IMR-90 (cell line): ENCODE results near the gene HCN2.

Source experiments
- BHLHE40 ChIP-seq: fragments of 150-350 bp; IDR thresholded peaks from 2 replicates; pipeline ENCODE4 v1.6.1; 2016; ENCODE audit warnings: mild to moderate bottlenecking, low read depth, low read length
- CEBPB ChIP-seq: IDR thresholded peaks from 2 replicates; pipeline ENCODE4 v1.6.1; 2012; ENCODE audit warnings: low read depth, low read length, improper control_type of control experiment
- CHD1 ChIP-seq: IDR thresholded peaks from 2 replicates; pipeline ENCODE4 v1.6.1; 2012; ENCODE audit warnings: low read depth, low read length, improper control_type of control experiment
- MAZ ChIP-seq: IDR thresholded peaks from 2 replicates; pipeline ENCODE4 v1.6.1; 2012; ENCODE audit warnings: low read depth, mild to moderate bottlenecking, low read length, improper control_type of control experiment, moderate library complexity, borderline replicate concordance
- MXI1 ChIP-seq: IDR thresholded peaks from 2 replicates; pipeline ENCODE4 v1.6.1; 2012; ENCODE audit warnings: low read depth, mild to moderate bottlenecking, low read length, moderate library complexity, borderline replicate concordance
- POLR2A ChIP-seq: IDR thresholded peaks from 2 replicates; pipeline ENCODE4 v1.6.1; 2012; ENCODE audit warnings: mild to moderate bottlenecking, low read depth, low read length
- RAD21 ChIP-seq: IDR thresholded peaks from 2 replicates; pipeline ENCODE4 v1.6.1; 2012; ENCODE audit warnings: low read length, improper control_type of control experiment
- RCOR1 ChIP-seq: IDR thresholded peaks from 2 replicates; pipeline ENCODE4 v1.6.1; 2012; ENCODE audit warnings: mild to moderate bottlenecking, low read length, improper control_type of control experiment; ENCODE audit not compliant: insufficient replicate concordance
- RFX5 ChIP-seq: IDR thresholded peaks from 2 replicates; pipeline ENCODE4 v1.8.0; 2012; ENCODE audit warnings: low read depth, mild to moderate bottlenecking, low read length, moderate library complexity
- SMC3 ChIP-seq: fragments of 150-350 bp; IDR thresholded peaks from 2 replicates; pipeline ENCODE4 v1.6.1; 2016; ENCODE audit warnings: low read depth, mild to moderate bottlenecking, antibody characterized with exemption, low read length, moderate library complexity
- TF ChIP-seq, protein P1 (sequence below): conservative IDR thresholded peaks from 2 replicates; pipeline ENCODE4 v1.5.1; 2012; ENCODE audit warnings: mild to moderate bottlenecking, low read depth, low read length, improper control_type of control experiment
- TF ChIP-seq, protein P2 (sequence below): fragments of 150-350 bp; IDR thresholded peaks from 2 replicates; pipeline ENCODE4 v1.6.1; 2017; ENCODE audit warnings: mild to moderate bottlenecking, antibody characterized with exemption, low read length, low read depth

DNA sequence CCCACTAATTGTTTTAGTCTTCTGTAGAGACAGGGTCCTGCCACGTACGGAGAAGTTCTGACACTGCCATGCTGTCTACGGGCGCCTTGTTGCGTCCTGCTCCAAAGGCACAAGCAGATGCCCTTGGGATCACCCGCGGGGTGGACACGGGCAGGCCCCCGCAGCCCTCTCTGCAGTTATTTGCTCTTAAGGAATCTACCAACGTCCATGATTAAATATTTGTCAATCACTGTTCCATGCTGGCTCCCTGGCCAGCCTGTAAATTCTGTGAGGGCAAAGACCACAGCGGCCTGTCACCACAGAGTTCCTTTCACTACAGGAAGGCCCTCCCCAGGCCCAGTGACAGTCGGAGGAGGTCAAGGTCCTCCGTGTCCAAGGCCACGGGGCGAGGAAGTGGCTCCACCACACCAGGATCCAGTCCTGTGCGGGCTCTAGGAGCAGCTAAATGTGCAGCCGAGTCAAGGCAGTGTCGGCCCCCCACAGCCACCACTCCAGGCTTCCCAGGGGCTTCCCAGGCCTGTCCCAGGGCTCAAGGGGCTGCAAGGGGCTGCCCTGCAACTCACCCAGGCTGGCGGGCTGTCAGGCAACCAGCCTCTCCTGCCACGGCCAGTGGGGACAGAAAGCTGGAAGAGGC, 71.2 kb downstream of the HCN2 start:
- TF ChIP-seq CHD1 = no peak
- TF ChIP-seq, protein P1, sequence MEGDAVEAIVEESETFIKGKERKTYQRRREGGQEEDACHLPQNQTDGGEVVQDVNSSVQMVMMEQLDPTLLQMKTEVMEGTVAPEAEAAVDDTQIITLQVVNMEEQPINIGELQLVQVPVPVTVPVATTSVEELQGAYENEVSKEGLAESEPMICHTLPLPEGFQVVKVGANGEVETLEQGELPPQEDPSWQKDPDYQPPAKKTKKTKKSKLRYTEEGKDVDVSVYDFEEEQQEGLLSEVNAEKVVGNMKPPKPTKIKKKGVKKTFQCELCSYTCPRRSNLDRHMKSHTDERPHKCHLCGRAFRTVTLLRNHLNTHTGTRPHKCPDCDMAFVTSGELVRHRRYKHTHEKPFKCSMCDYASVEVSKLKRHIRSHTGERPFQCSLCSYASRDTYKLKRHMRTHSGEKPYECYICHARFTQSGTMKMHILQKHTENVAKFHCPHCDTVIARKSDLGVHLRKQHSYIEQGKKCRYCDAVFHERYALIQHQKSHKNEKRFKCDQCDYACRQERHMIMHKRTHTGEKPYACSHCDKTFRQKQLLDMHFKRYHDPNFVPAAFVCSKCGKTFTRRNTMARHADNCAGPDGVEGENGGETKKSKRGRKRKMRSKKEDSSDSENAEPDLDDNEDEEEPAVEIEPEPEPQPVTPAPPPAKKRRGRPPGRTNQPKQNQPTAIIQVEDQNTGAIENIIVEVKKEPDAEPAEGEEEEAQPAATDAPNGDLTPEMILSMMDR = no peak
- no peak for TF ChIP-seq POLR2A
- no peak for TF ChIP-seq MAZ
- TF ChIP-seq RAD21 = no peak
- no peak for TF ChIP-seq SMC3
- TF ChIP-seq, protein P2, sequence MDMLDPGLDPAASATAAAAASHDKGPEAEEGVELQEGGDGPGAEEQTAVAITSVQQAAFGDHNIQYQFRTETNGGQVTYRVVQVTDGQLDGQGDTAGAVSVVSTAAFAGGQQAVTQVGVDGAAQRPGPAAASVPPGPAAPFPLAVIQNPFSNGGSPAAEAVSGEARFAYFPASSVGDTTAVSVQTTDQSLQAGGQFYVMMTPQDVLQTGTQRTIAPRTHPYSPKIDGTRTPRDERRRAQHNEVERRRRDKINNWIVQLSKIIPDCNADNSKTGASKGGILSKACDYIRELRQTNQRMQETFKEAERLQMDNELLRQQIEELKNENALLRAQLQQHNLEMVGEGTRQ = no peak
- TF ChIP-seq CEBPB = no peak
- no peak for TF ChIP-seq MXI1
- TF ChIP-seq RFX5 = no peak
- no peak for TF ChIP-seq BHLHE40
- TF ChIP-seq RCOR1 = no peak
